Stomach (tissue), 9 donors: ENCODE data around the gene TXNDC15. TPM values are rescaled to one million over a fixed set of nuclear protein-coding genes. Genes with fewer than 3 reads are reported as not detected.
A peak's percentile ranks its signal among the peaks of the same experiment; 100 is the strongest.

Experiments used
- DNase-seq, 2 donors: peaks; one replicate each; pipeline versions ENCODE4 v3.0.0 to v3.0.0-alpha.2; 2013 to 2019
- H3K27ac ChIP-seq, 5 donors: fragments of 200-600 bp in 4 of 5; sonication (generic) in 4 of 5; one replicate each; pipeline ENCODE4 v1.5.1; 2013 to 2019; ENCODE audit warnings: mild to moderate bottlenecking in 1 of 5, moderate library complexity in 1 of 5
- H3K27me3 ChIP-seq, 3 donors: fragments of 200-600 bp; sonication (generic); one replicate each; pipeline ENCODE4 v1.5.1; 2017 to 2019; ENCODE audit warnings: mixed run types in 1 of 3
- H3K36me3 ChIP-seq, 4 donors: fragments of 200-600 bp; sonication (generic); 1 replicate in 3 of 4; 2 replicates in 1 of 4; pipeline ENCODE4 v1.5.1; 2016 to 2019
- H3K4me1 ChIP-seq, 4 donors: fragments of 200-600 bp; sonication (generic); one replicate each; pipeline ENCODE4 v1.5.1; 2016 to 2019
- H3K4me3 ChIP-seq, 4 donors: fragments of 200-600 bp; sonication (generic) in 3 of 4; one replicate each; pipeline ENCODE4 v1.5.1; 2016 to 2019; ENCODE audit warnings: mild to moderate bottlenecking in 1 of 4
- H3K9me3 ChIP-seq, 4 donors: fragments of 200-600 bp; sonication (generic); one replicate each; pipeline ENCODE4 v1.5.1; 2016 to 2019
- EP300 ChIP-seq: sonication (generic); formaldehyde crosslinking; IDR thresholded peaks from one replicate; pipeline ENCODE4 v1.6.1; 2017; ENCODE audit warnings: antibody characterized with exemption
- POLR2A ChIP-seq, 4 donors: fragments of 450-650 bp; IDR thresholded peaks; one replicate each; pipeline ENCODE4 v1.6.1; 2016; ENCODE audit warnings: antibody characterized with exemption in 4 of 4, control low read depth in 2 of 4, mild to moderate bottlenecking in 1 of 4, moderate library complexity in 1 of 4
- POLR2AphosphoS5 ChIP-seq, 3 donors: sonication (generic); formaldehyde crosslinking; IDR thresholded peaks; one replicate each; pipeline ENCODE4 v1.6.1; 2016; ENCODE audit warnings: antibody characterized with exemption in 3 of 3
- WGBS, 5 donors: extraction: QIAGEN DNeasy Blood & Tissue Kit in 3 of 5; methylation state at CpG; one replicate each; pipeline versions ENCODE4 v1.1.5 to v1.1.7; 2013 to 2018; 5-methylcytosine and 5-hydroxymethylcytosine counted together
- intact Hi-C: fragments of 100-400 bp; cut with DNase I; formaldehyde crosslinking; loops from one replicate; pipeline ENCODE4 v1.15.1; 2023; ENCODE audit warnings: low total_unique reads
- polyA plus RNA-seq, 3 donors: library from polyadenylated mRNA; stranded (reverse); fragments of 200-250 nt; gene quantifications; one replicate each; pipeline ENCODE4 v1.2.3, GENCODE V29; 2013
- total RNA-seq, 5 donors: library from RNA; depleted of rRNA; stranded (reverse); fragments of >200 nt; gene quantifications; one replicate each; pipeline versions ENCODE4 v1.1.0 to v1.2.3, GENCODE V29; 2014 to 2016
- TF ChIP-seq, protein P1 (sequence below), 7 experiments: fragments of 450-650 bp in 4 of 7; fragments of 200-600 bp in 3 of 7; sonication (generic) in 3 of 7; IDR thresholded peaks; one replicate each; pipeline ENCODE4 v1.5.1; 2016 to 2019; ENCODE audit warnings: antibody characterized with exemption in 7 of 7, control low read depth in 2 of 7, mild to moderate bottlenecking in 1 of 7
- donor health status: healthy with polysubstance abuse.
- donor health status: Bipolar disorder and iron deficiency.
- donor health status: healthy.

TXNDC15 gene
- total and polyA plus RNA-seq, 8 donors = 15.9 to 221 (median 39.4) TPM

DNA sequence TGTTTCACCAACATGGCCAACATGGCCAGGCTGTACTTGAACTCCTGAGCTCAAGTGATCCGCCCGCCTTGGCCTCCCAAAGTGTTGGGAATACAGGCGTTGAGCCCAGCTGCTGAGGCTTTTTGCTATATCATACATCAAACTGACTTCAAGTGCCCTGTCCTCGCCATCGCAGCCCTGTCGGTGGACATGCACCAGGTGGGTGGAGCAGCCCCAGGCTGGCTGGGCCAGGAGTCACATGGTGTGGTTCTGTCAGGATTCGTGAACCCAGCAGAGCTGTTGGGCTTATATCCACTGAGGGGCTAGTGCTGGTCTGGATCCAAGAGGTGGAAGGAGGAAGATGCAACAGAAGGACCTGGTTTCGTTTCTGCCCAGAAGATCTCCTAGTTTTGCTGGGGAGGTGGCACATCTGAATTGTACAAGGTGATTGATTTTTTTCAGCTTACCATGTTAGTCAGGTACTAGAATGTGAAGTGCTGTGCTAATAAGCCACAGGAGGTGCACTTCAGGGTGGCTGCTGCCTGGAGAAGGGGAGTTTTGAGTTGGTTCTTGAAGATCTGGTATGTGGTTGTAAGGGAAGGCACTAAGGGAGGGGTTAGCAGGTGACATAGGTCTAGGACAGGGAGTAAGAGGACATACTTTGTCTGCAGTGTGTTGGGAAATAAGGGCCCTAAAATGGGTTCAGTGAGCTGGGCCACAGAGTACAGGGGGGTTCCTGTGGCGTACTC lies 46.8 kb downstream of the TXNDC15 start:
- H3K4me3 ChIP-seq = no peak overlapping the region
- no peaks in the 10 kb centered on the region for H3K27me3 ChIP-seq
- peaks cover 12 to 26% (median 16%) of the 10 kb centered on the region in 4 donors for H3K36me3 ChIP-seq
- H3K4me1 ChIP-seq = peaks cover 0 to 18% (median 6%) of the 10 kb centered on the region in 4 donors
- no peak for TF ChIP-seq EP300
- TF ChIP-seq POLR2AphosphoS5 (IDR thresholded peaks at IDR 0.05) = no peak
- TF ChIP-seq POLR2A (IDR thresholded peaks at IDR 0.05) = no peak
- TF ChIP-seq, protein P1, sequence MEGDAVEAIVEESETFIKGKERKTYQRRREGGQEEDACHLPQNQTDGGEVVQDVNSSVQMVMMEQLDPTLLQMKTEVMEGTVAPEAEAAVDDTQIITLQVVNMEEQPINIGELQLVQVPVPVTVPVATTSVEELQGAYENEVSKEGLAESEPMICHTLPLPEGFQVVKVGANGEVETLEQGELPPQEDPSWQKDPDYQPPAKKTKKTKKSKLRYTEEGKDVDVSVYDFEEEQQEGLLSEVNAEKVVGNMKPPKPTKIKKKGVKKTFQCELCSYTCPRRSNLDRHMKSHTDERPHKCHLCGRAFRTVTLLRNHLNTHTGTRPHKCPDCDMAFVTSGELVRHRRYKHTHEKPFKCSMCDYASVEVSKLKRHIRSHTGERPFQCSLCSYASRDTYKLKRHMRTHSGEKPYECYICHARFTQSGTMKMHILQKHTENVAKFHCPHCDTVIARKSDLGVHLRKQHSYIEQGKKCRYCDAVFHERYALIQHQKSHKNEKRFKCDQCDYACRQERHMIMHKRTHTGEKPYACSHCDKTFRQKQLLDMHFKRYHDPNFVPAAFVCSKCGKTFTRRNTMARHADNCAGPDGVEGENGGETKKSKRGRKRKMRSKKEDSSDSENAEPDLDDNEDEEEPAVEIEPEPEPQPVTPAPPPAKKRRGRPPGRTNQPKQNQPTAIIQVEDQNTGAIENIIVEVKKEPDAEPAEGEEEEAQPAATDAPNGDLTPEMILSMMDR (IDR thresholded peaks at IDR 0.05) = no peak
- H3K9me3 ChIP-seq = no peaks in the 10 kb centered on the region
- no peak overlapping the region for H3K27ac ChIP-seq
- 93 to 98% (median 97%) methylated on average over 9 of the region's 9 CpGs for WGBS, 5 donors
- DNase-seq = no peak
- intact Hi-C loops = no loop called here

DNA sequence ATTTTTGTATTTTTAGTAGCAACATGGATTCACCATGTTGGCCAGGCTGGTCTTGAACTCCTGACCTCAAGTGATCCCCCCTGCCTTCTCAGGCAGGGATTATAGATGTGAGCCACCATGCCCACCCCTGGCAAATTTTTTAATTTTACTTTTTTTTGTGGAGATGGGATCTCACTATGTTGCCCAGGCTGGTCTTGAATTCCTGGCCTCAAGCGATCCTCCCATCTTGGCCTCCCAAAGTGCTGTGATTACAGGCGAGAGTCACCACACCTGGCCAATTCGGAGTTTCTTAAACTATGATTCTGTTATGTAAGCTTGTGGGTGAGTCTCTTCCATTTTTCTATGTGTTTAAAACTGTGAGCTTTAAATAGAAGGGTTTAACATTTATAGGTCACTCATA lies 58.3 kb downstream of the TXNDC15 start:
- Histone ChIP-seq H3K4me1 (peaks cover 0 to 16% (median 0%) of the 10 kb centered on the region in 4 donors), H3K36me3 (peaks cover 0 to 54% (median 43%) of the 10 kb centered on the region in 4 donors), H3K27ac (no peak overlapping the region), H3K4me3 (no peak overlapping the region), H3K27me3 (no peaks in the 10 kb centered on the region), H3K9me3 (no peaks in the 10 kb centered on the region)
- TF ChIP-seq POLR2AphosphoS5 (IDR thresholded peaks at IDR 0.05) (no peak), EP300 (no peak), POLR2A (IDR thresholded peaks at IDR 0.05) (no peak)
- TF ChIP-seq, protein P1 (IDR thresholded peaks at IDR 0.05) = no peak
- no peak for DNase-seq
- intact Hi-C loops = no loop called here
- WGBS, 5 donors = 97 to 100% (median 99%) methylated on average over 3 of the region's 3 CpGs

DNA sequence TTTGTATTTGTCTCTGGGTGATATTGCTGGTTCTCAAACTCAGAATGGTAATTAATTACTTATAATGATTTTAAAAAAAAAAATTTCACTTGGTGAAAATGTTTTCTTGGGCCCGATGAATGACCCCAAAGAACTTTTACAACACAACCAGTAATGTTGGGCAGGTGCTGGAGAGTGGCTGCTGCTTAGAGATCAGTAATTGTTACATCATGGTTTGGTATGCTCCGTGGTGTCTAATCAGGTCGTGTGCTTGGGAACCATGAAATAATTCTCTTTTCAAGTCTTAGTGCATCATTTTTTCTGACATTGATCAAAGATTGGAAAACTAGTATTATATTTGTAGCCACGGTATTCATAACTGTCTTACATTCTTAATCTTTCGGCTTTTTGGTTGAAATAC lies 60.0 kb downstream of the TXNDC15 start:
- Histone ChIP-seq H3K4me1 (peaks cover 0 to 16% (median 0%) of the 10 kb centered on the region in 4 donors), H3K9me3 (no peaks in the 10 kb centered on the region), H3K36me3 (peaks cover 0 to 59% (median 44%) of the 10 kb centered on the region in 4 donors), H3K27ac (no peak overlapping the region), H3K4me3 (no peak overlapping the region), H3K27me3 (no peaks in the 10 kb centered on the region)
- intact Hi-C loops = no loop called here
- WGBS, 5 donors = 91 to 96% (median 94%) methylated on average over 5 of the region's 5 CpGs
- TF ChIP-seq, protein P1 (IDR thresholded peaks at IDR 0.05) = no peak
- DNase-seq = no peak

DNA sequence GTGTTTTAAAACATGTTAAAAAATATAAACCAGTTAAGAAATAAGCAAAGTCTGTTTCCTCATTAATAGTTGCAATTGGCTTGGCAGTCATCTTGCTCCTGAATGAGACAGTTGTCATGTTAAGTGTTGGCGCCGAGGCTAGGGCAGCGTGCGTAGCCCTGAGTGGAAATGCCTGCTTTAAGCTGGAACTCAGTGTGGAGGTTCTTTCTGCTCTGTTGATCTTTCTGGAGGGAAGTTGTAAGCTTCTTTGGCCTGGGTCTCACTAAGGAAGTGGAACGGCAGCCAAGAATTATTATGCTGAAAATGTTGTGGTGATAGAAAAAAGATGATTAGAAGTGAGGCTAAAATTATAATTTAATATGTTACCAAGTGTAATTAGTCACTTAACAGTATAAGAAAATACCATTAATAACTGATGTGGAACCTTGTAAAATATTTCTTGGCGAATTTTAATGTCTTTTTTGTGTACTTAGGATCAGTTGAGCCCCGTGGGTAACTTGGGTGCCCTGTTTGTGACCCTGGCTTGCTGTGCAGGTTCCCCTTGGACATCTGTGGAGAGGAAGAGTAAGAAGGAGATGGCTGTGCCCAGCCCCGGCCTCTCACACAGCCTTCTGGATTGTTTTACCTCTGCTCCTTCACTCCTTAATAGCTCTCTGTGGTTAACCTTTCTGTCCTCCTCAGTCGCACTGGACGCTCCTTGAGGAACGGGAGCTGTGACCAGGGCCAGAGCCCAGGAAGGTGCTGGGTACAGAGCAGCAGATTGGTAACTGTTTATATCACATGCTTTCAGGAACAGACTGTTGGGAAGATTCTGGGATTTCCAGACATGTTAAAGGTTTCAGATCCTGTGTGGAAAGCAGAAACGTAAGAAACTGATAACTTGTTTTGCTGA lies 61.8 kb downstream of the TXNDC15 start:
- DNase-seq = no peak
- peaks cover 0 to 16% (median 0%) of the 10 kb centered on the region in 4 donors for H3K4me1 ChIP-seq
- TF ChIP-seq, protein P1 (IDR thresholded peaks at IDR 0.05) = no peak
- WGBS, 5 donors = 73 to 81% (median 80%) methylated on average over 12 of the region's 12 CpGs
- peaks cover 0 to 53% (median 37%) of the 10 kb centered on the region in 4 donors for H3K36me3 ChIP-seq
- intact Hi-C loops = no loop called here
- no peaks in the 10 kb centered on the region for H3K27me3 ChIP-seq
- H3K27ac ChIP-seq = peak overlapping the region in 3 of 5 donors; percentile 13 to 74 (median 34)
- H3K9me3 ChIP-seq = no peaks in the 10 kb centered on the region
- no peak overlapping the region for H3K4me3 ChIP-seq
